GM12873 (cell line): ENCODE measurements around the gene DCPS.

Experiments used
- CTCF ChIP-seq: IDR thresholded peaks from 2 replicates; pipeline ENCODE4 v1.5.1; 2012; ENCODE audit warnings: low read depth, mild to moderate bottlenecking, moderate library complexity, low read length, control low read depth; ENCODE audit not compliant: insufficient read depth; ENCODE audit errors: missing control alignments

Gene DCPS

GRCh38 chr11:126340960-126341606 is 37.2 kb downstream of the DCPS start:
- TF ChIP-seq CTCF: no peak

- TF ChIP-seq CTCF: no peak
Observed at GRCh38 chr11:126341760-126342161, 37.9 kb downstream of the DCPS start.

- TF ChIP-seq CTCF: no peak
Observed at GRCh38 chr11:126343051-126343450, 39.2 kb downstream of the DCPS start.

GRCh38 chr11:126344141-126345080 is 40.6 kb downstream of the DCPS start:
- no peak for TF ChIP-seq CTCF

DNA sequence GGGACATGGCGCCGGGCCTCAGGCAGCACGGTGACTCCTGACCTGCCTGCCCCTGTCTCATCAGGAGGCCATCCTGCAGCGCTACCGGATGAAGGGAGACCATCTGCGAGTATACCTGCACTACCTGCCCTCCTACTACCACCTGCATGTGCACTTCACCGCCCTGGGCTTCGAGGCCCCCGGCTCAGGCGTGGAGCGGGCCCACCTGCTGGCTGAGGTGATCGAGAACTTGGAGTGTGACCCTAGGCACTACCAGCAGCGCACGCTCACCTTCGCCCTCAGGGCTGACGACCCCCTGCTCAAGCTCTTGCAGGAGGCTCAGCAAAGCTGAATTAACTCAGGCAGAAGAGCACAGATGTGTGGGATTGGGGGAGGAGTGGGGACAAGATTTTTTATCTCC is 41.4 kb downstream of the DCPS start:
- no peak for TF ChIP-seq CTCF

- TF ChIP-seq CTCF: no peak
Observed at GRCh38 chr11:126345759-126346585, 42.1 kb downstream of the DCPS start.

DNA sequence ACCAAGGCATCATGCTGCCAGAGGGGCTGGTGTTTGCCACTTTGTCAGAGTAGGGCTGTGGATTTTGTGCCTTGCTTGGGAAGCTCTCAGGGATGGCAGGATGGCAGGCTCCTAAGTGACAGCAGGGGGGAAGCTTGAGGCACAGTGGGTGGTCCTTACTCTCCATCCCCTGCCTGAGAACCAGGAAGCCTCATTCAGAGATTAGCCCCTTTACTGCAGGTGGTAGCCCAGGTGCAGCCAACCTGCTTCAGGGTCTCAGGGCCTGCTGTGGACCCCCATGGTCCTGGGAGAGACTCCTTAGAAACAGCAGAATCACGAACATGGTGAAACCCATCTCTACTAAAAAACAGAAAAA is 42.7 kb downstream of the DCPS start:
- TF ChIP-seq CTCF: no peak
